H1 (cell line): ENCODE data around the gene H6PD. TPM values are rescaled to one million over a fixed set of nuclear protein-coding genes. Genes with fewer than 3 reads are reported as not detected.

Source experiments
- CBX5 ChIP-seq: fragments of 300-800, 300-1000 bp; sonication (generic); IDR thresholded peaks from 2 replicates; pipeline ENCODE4 v1.7.1; 2016; ENCODE audit warnings: antibody characterized with exemption, low read length, low read depth
- GABPA ChIP-seq: IDR thresholded peaks from 2 replicates; pipeline ENCODE4 v1.6.1; 2011; ENCODE audit warnings: mild to moderate bottlenecking, low read length, moderate library complexity, borderline replicate concordance; ENCODE audit not compliant: insufficient read depth
- KDM1A ChIP-seq: fragments of 200-600, 300-600 bp; sonication (generic); IDR thresholded peaks from 2 replicates; pipeline ENCODE4 v1.7.1; 2016; ENCODE audit warnings: mild to moderate bottlenecking, low read length, borderline replicate concordance
- PHF8 ChIP-seq: fragments of 200-600 bp; sonication (generic); conservative IDR thresholded peaks from 2 replicates; pipeline ENCODE4 v1.7.1; 2012; ENCODE audit warnings: low read depth, mild to moderate bottlenecking, inconsistent platforms, low read length, moderate library complexity
- SP4 ChIP-seq: IDR thresholded peaks from 2 replicates; pipeline ENCODE4 v1.6.1; 2012; ENCODE audit warnings: low read length, inconsistent platforms
- TBP ChIP-seq: IDR thresholded peaks from 2 replicates; pipeline ENCODE4 v1.6.1; 2011; ENCODE audit warnings: low read depth, low read length, improper control_type of control experiment
- TCF12 ChIP-seq: IDR thresholded peaks from 2 replicates; pipeline ENCODE4 v1.6.1; 2011; ENCODE audit warnings: low read depth, mild to moderate bottlenecking, low read length
- TEAD4 ChIP-seq: IDR thresholded peaks from 2 replicates; pipeline ENCODE4 v1.6.1; 2012; ENCODE audit warnings: low read depth, low read length, inconsistent platforms, mixed read lengths
- polyA plus RNA-seq, 7 experiments: library from polyadenylated mRNA; depleted of rRNA in 3 of 7; stranded (reverse) in 5 of 7; unstranded in 2 of 7; fragments of >200 nt in 5 of 7; fragments of 200-250 nt in 2 of 7; gene quantifications; 1 replicate in 5 of 7; 2 replicates in 1 of 7; 4 replicates in 1 of 7; pipeline versions ENCODE4 v1.2.1 to v1.2.3, GENCODE V29; 2011 to 2013; ENCODE audit warnings: missing spikeins in 2 of 7, mixed read lengths in 2 of 7
- total RNA-seq: library from RNA; stranded (reverse); fragmentation: NEBNext Ultra II Directional; extraction: Animal tissue kit (Norgen Biotek cat#: 25700); gene quantifications from 2 replicates; pipeline ENCODE4 v1.2.1, GENCODE V29; 2021
- TF ChIP-seq, protein P1 (sequence below): IDR thresholded peaks from 2 replicates; pipeline ENCODE4 v1.6.1; 2012; ENCODE audit warnings: low read length, inconsistent platforms
- TF ChIP-seq, protein P2 (sequence below): IDR thresholded peaks from 2 replicates; pipeline ENCODE4 v1.6.1; 2011; ENCODE audit warnings: low read depth, mild to moderate bottlenecking, low read length; ENCODE audit not compliant: insufficient read depth

The H6PD gene
- total and polyA plus RNA-seq, 2 of the 8 experiments (the other 6 are each of a cell fraction or from before 2014, with no cell fraction given) = 3.6 to 3.8 TPM

DNA sequence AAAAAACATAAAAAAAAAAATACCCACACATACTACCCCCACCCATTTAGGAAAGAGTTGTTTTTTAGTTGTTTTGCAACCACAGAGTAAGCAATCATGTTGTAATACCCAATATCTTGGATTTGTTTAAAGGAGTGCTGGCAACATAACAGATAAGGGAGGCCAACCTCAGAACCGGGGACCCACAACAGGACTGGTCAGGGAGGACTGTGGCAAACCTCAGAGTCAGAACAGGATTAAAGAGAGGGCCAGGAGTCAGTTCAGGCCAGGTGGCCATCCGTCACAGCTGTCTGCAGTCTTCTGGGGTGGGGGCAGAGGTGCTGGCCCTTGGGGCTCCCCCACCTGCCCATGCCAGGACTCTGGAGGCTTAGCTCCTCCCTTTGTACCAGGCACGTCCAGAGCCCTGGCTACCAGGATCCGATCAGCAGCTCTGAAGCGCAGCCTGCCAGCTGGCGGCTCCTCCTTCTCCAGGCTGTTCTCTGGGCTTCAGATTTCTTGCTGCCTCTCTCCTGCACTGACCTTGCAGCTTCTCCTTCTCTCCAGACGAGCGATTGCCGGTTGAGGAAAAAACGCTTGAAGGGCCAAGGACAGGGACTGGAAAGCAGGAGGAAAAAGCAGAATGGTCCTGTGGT is 7.9 kb downstream of the H6PD start (continued):
- TF ChIP-seq, protein P1, sequence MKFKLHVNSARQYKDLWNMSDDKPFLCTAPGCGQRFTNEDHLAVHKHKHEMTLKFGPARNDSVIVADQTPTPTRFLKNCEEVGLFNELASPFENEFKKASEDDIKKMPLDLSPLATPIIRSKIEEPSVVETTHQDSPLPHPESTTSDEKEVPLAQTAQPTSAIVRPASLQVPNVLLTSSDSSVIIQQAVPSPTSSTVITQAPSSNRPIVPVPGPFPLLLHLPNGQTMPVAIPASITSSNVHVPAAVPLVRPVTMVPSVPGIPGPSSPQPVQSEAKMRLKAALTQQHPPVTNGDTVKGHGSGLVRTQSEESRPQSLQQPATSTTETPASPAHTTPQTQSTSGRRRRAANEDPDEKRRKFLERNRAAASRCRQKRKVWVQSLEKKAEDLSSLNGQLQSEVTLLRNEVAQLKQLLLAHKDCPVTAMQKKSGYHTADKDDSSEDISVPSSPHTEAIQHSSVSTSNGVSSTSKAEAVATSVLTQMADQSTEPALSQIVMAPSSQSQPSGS = no peak
- TF ChIP-seq SP4 (no peak), TCF12 (no peak), PHF8 (no peak), TBP (no peak), KDM1A (no peak), CBX5 (no peak), TEAD4 (no peak), GABPA (no peak)
- TF ChIP-seq, protein P2, sequence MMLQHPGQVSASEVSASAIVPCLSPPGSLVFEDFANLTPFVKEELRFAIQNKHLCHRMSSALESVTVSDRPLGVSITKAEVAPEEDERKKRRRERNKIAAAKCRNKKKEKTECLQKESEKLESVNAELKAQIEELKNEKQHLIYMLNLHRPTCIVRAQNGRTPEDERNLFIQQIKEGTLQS = no peak
